ENCODE data around the gene BYSL. TPM values are rescaled to one million over a fixed set of nuclear protein-coding genes. Genes with fewer than 3 reads are reported as not detected.
A peak's percentile ranks its signal among the peaks of the same experiment; 100 is the strongest.

The BYSL gene
- 10 to 100 TPM; 23.3 to 53.1 TPM for total RNA-seq

DNA sequence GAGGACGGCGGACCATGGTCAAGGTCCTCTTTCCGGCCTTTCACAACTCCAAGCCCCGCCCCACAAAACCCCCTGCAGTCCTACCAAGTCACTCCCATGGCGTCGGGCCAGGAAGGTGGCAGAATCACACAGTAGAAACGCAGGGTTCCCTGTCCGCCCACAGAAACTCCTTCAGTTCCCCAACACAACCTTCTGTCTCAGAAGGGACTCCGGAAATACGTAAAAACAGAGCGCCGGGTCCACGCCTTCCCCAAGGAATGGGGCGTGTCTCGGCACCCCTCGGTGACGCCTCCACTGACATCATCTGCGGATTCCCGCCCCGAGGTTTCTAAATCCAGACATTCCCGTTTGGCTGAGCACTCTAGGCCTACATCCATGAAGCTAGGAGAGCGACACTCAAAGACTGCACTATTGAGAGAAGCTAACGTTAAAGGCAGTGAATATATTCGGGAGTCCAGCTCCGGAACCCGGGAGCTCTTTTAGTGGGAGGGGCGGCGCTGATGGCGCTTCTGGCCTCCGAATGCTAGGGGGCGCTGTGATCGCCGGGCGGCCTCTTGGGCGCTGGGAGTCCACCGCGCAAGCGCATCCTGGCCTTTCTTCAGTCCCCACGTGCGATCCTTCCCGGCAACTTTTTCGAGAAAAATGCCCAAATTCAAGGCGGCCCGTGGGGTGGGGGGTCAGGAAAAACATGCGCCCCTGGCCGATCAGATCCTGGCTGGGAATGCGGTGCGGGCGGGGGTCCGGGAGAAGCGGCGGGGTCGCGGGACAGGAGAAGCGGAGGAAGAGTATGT, at the start of gene BYSL, which contains the start of gene MED20:
Gene BYSL (plus strand): TSS at position 579 of the 791 bp plus-strand sequence. CDS start 64 bp downstream, at position 643.
Gene MED20 (minus strand): TSS at position 219 of the 791 bp plus-strand sequence. CDS start 121 bp downstream, at position 98.
- no peaks in the 10 kb centered on the region for H3K27me3 Mint-ChIP-seq
- ATAC-seq (replicated peaks), result peak; percentile 89
- H3K27ac Mint-ChIP-seq, result peak within 1 kb of the TSS; percentile 97
- peak within 1 kb of the TSS; percentile 95 for H3K4me3 Mint-ChIP-seq
- peaks cover 66% of the 10 kb centered on the region for H3K36me3 Mint-ChIP-seq (ENCODE audit: low read depth)
- H3K4me1 Mint-ChIP-seq, result peaks cover 43% of the 10 kb centered on the region
- H3K9me3 Mint-ChIP-seq, result no peaks in the 10 kb centered on the region

GRCh38 chr6:41871691-41872090, 49.6 kb upstream of the BYSL start:
- Mint-ChIP-seq H3K4me3 (no peak overlapping the region), H3K4me1 (no peaks in the 10 kb centered on the region), H3K27me3 (no peaks in the 10 kb centered on the region), H3K36me3 (ENCODE audit: low read depth) (peaks cover 5% of the 10 kb centered on the region), H3K27ac (no peak overlapping the region), H3K9me3 (no peaks in the 10 kb centered on the region)
- ATAC-seq (replicated peaks), result no peak

GRCh38 chr6:41872147-41872546, 49.2 kb upstream of the BYSL start:
- Mint-ChIP-seq H3K27ac (no peak overlapping the region), H3K4me1 (no peaks in the 10 kb centered on the region), H3K9me3 (no peaks in the 10 kb centered on the region), H3K4me3 (no peak overlapping the region), H3K36me3 (ENCODE audit: low read depth) (peaks cover 5% of the 10 kb centered on the region), H3K27me3 (no peaks in the 10 kb centered on the region)
- no peak for ATAC-seq (replicated peaks)

- Mint-ChIP-seq H3K27ac (no peak overlapping the region), H3K4me1 (no peaks in the 10 kb centered on the region), H3K9me3 (no peaks in the 10 kb centered on the region), H3K36me3 (ENCODE audit: low read depth) (peaks cover 5% of the 10 kb centered on the region), H3K4me3 (no peak overlapping the region), H3K27me3 (no peaks in the 10 kb centered on the region)
- ATAC-seq (replicated peaks), result no peak
These were observed 46.6 kb upstream of the BYSL start for GRCh38 chr6:41874741-41875140.

- Mint-ChIP-seq H3K36me3 (ENCODE audit: low read depth) (no peaks in the 10 kb centered on the region), H3K9me3 (no peaks in the 10 kb centered on the region), H3K27me3 (no peaks in the 10 kb centered on the region), H3K4me3 (no peak overlapping the region), H3K27ac (no peak overlapping the region), H3K4me1 (no peaks in the 10 kb centered on the region)
- no peak for ATAC-seq (replicated peaks)
These were observed 44.1 kb upstream of the BYSL start for GRCh38 chr6:41877051-41877680.

DNA sequence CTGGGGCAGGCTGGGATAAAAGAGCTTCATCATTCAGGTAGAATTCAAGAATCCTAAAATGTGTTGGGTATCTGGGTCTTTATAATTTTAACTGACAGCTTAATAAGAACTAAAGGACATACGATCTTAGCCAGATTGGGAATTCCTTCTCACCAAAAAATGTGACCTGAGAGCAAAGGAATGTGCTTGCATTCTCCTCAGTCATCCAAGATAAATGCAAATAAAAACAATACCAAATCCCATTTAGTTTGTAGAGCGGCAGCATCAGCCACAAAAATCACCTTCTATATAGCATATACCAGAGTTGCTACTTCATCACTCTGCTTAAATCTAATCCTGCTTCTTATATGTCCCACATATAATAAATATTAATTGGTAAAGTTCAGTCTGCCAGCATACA, 43.1 kb upstream of the BYSL start:
- Mint-ChIP-seq H3K36me3 (ENCODE audit: low read depth) (no peaks in the 10 kb centered on the region), H3K27me3 (no peaks in the 10 kb centered on the region), H3K27ac (no peak overlapping the region), H3K4me3 (no peak overlapping the region), H3K9me3 (no peaks in the 10 kb centered on the region), H3K4me1 (no peaks in the 10 kb centered on the region)
- ATAC-seq (replicated peaks), result no peak

GRCh38 chr6:41878961-41879405, 42.3 kb upstream of the BYSL start:
- Mint-ChIP-seq H3K36me3 (ENCODE audit: low read depth) (no peaks in the 10 kb centered on the region), H3K9me3 (no peaks in the 10 kb centered on the region), H3K4me1 (no peaks in the 10 kb centered on the region), H3K27ac (no peak overlapping the region), H3K4me3 (no peak overlapping the region), H3K27me3 (no peaks in the 10 kb centered on the region)
- no peak for ATAC-seq (replicated peaks)

DNA sequence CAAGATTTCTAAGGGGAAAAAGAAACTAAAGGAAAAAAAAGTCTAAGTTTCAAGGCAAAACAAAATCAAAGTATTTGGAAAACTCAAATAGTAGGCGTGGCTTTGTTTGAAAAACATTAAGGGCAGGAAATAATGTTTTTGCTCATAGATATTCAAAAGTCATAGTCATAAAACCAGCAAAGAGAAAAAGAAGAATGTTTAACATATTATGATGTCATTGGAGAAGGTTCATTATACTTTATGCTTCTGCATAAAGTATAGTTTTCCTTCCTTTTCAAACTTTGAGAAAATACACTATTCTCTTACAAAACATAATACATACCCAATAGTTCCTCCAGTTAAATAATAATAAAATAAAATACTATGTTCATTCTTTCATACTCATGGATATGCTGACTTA, 39.8 kb upstream of the BYSL start:
- Mint-ChIP-seq H3K27me3 (no peaks in the 10 kb centered on the region), H3K4me1 (no peaks in the 10 kb centered on the region)
- ATAC-seq (replicated peaks), result no peak

GRCh38 chr6:41884957-41885356, 36.3 kb upstream of the BYSL start:
- no peaks in the 10 kb centered on the region for H3K27me3 Mint-ChIP-seq
- H3K27ac Mint-ChIP-seq, result no peak overlapping the region
- H3K36me3 Mint-ChIP-seq (ENCODE audit: low read depth), result no peaks in the 10 kb centered on the region
- H3K4me1 Mint-ChIP-seq, result no peaks in the 10 kb centered on the region
- ATAC-seq (replicated peaks), result no peak
- H3K4me3 Mint-ChIP-seq, result no peak overlapping the region
- no peaks in the 10 kb centered on the region for H3K9me3 Mint-ChIP-seq

More for the DNA sequence above, 39.8 kb upstream of the BYSL start:
- no peak overlapping the region for H3K27ac Mint-ChIP-seq
- H3K36me3 Mint-ChIP-seq (ENCODE audit: low read depth), result no peaks in the 10 kb centered on the region
- no peaks in the 10 kb centered on the region for H3K9me3 Mint-ChIP-seq
- H3K4me3 Mint-ChIP-seq, result no peak overlapping the region

- H3K36me3 Mint-ChIP-seq (ENCODE audit: low read depth), result no peaks in the 10 kb centered on the region
- no peak overlapping the region for H3K27ac Mint-ChIP-seq
- H3K4me1 Mint-ChIP-seq, result no peaks in the 10 kb centered on the region
- no peak for ATAC-seq (replicated peaks)
- no peaks in the 10 kb centered on the region for H3K27me3 Mint-ChIP-seq
- H3K4me3 Mint-ChIP-seq, result no peak overlapping the region
- no peaks in the 10 kb centered on the region for H3K9me3 Mint-ChIP-seq
These were observed 35.4 kb upstream of the BYSL start for GRCh38 chr6:41885930-41886329.

- H3K36me3 Mint-ChIP-seq (ENCODE audit: low read depth), result no peaks in the 10 kb centered on the region
- ATAC-seq (replicated peaks), result no peak
These were observed 34.0 kb upstream of the BYSL start for GRCh38 chr6:41887331-41887751.

DNA sequence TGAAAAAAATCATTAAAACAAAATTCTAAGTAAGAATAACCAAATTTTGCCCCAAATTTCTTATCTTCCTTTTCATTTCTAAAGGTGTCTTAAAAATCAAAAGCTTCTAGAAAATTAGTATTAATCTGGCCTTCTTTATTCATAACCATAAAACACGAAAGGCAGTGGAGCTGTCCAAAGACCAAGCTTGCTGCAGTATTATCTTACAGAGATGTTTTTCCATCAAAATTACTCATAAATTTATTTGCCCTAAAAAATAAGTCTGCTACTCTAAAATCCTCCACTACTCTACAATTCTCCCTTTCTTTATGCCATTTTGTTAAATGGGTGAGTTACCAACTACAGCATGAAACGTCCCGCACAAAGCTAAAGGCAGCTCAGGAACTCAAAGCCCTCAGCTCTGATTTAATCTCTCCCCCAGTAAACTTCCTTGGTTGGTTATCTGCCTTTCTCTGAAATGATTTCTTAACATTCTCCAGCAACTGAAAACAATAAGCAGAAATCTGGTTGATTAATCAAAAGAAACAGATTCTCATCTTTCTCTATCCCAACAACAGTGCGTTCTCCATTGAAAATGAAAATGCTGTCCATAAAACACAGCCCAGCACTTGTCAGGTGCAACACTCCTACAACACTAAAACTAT, 28.3 kb upstream of the BYSL start:
- ATAC-seq (replicated peaks), result no peak
- H3K27me3 Mint-ChIP-seq, result no peaks in the 10 kb centered on the region
- no peak overlapping the region for H3K4me3 Mint-ChIP-seq

More at GRCh38 chr6:41887331-41887751, 34.0 kb upstream of the BYSL start:
- H3K27me3 Mint-ChIP-seq, result no peaks in the 10 kb centered on the region
- no peak overlapping the region for H3K27ac Mint-ChIP-seq
- H3K4me3 Mint-ChIP-seq, result no peak overlapping the region
- no peaks in the 10 kb centered on the region for H3K4me1 Mint-ChIP-seq
- H3K9me3 Mint-ChIP-seq, result no peaks in the 10 kb centered on the region

GRCh38 chr6:41894366-41895299, 26.7 kb upstream of the BYSL start:
- H3K4me3 Mint-ChIP-seq, result no peak overlapping the region

More for the DNA sequence above, 28.3 kb upstream of the BYSL start:
- H3K36me3 Mint-ChIP-seq (ENCODE audit: low read depth), result peaks cover 7% of the 10 kb centered on the region
- peaks cover 10% of the 10 kb centered on the region for H3K4me1 Mint-ChIP-seq
- no peaks in the 10 kb centered on the region for H3K9me3 Mint-ChIP-seq
- H3K27ac Mint-ChIP-seq, result no peak overlapping the region

More at GRCh38 chr6:41894366-41895299, 26.7 kb upstream of the BYSL start:
- H3K4me1 Mint-ChIP-seq, result peaks cover 10% of the 10 kb centered on the region
- H3K36me3 Mint-ChIP-seq (ENCODE audit: low read depth), result peaks cover 7% of the 10 kb centered on the region
- H3K27ac Mint-ChIP-seq, result no peak overlapping the region
- ATAC-seq (replicated peaks), result peak; percentile 33
- H3K9me3 Mint-ChIP-seq, result no peaks in the 10 kb centered on the region
- no peaks in the 10 kb centered on the region for H3K27me3 Mint-ChIP-seq

Data from activated T-helper 17 cell treated with anti-CD3 and anti-CD28 coated beads, Interleukin-2, amount 50 U/mL, for 72 hours (primary cell).